Muscle of leg (tissue), 11 donors: ENCODE measurements around the gene SUMO2. TPM values are rescaled to one million over a fixed set of nuclear protein-coding genes. Genes with fewer than 3 reads are reported as not detected.
"Not testable (repeated sequence)": the region's sequence is repeated elsewhere in the genome, so short reads cannot be mapped to it uniquely, and the experiment has no call there.

Experiments
- DNase-seq: peaks from one replicate; pipeline ENCODE4 v3.0.0; 2013
- H3K27ac ChIP-seq: one replicate; pipeline ENCODE4 v1.5.1; 2013; ENCODE audit warnings: mild to moderate bottlenecking, low read length, control low read depth
- H3K27me3 ChIP-seq: one replicate; pipeline ENCODE4 v1.6.1; 2013; ENCODE audit warnings: low read length; ENCODE audit not compliant: control insufficient read depth, insufficient read depth
- H3K36me3 ChIP-seq: one replicate; pipeline ENCODE4 v1.6.1; 2013; ENCODE audit warnings: low read length; ENCODE audit not compliant: control insufficient read depth, insufficient read depth
- H3K4me1 ChIP-seq: one replicate; pipeline ENCODE4 v1.6.1; 2013; ENCODE audit warnings: low read length; ENCODE audit not compliant: control insufficient read depth, insufficient read depth
- H3K4me3 ChIP-seq: one replicate; pipeline ENCODE4 v1.5.1; 2013; ENCODE audit warnings: low read length, control low read depth
- H3K9me3 ChIP-seq: replicated peaks from 2 replicates; pipeline ENCODE4 v1.6.1; 2013; ENCODE audit warnings: low read depth, low read length; ENCODE audit not compliant: control insufficient read depth
- WGBS: methylation state at CpG from one replicate; pipeline ENCODE4 v1.1.5; 2013; ENCODE audit warnings: missing lambda C conversion rate; ENCODE audit not compliant: insufficient coverage; 5-methylcytosine and 5-hydroxymethylcytosine counted together
- polyA plus RNA-seq, 8 donors: library from polyadenylated mRNA; unstranded; fragments of 120-200 nt; gene quantifications; one replicate each; pipeline versions ENCODE4 v1.2.1 to v1.2.3, GENCODE V29; 2013; ENCODE audit warnings: inconsistent platforms in 1 of 8, low replicate concordance in 1 of 8; ENCODE audit not compliant: insufficient read length in 8 of 8, insufficient read depth in 1 of 8
- total RNA-seq: library from RNA; stranded (reverse); fragments of 120-200 nt; gene quantifications from one replicate; pipeline ENCODE4 v1.2.4, GENCODE V29; 2013

The SUMO2 gene
- total and polyA plus RNA-seq, 9 donors: 242 to 477 (median 378) TPM

- not testable (repeated sequence) for H3K4me1 ChIP-seq, H3K27ac ChIP-seq, H3K27me3 ChIP-seq, DNase-seq, H3K4me3 ChIP-seq, H3K9me3 ChIP-seq
- 97% methylated on average over 10 of the region's 15 CpGs for WGBS
- peaks cover 23% of the 10 kb centered on the region for H3K36me3 ChIP-seq
These were observed 18.2 kb downstream of the SUMO2 start for GRCh38 chr17:75164606-75165005.

- Histone ChIP-seq H3K27ac (no peak overlapping the region), H3K9me3 (no peaks in the 10 kb centered on the region), H3K4me1 (peaks cover 4% of the 10 kb centered on the region), H3K27me3 (no peaks in the 10 kb centered on the region), H3K36me3 (peaks cover 26% of the 10 kb centered on the region), H3K4me3 (no peak overlapping the region)
- 85% methylated on average over 5 of the region's 5 CpGs for WGBS
- no peak for DNase-seq
These were observed 19.7 kb downstream of the SUMO2 start for GRCh38 chr17:75163074-75163473.

GRCh38 chr17:75160211-75160610, 22.5 kb downstream of the SUMO2 start:
- Histone ChIP-seq H3K36me3 (peaks cover 11% of the 10 kb centered on the region), H3K27ac (peak overlapping the region; percentile 73), H3K27me3 (no peaks in the 10 kb centered on the region), H3K4me1 (peaks cover 11% of the 10 kb centered on the region), H3K9me3 (no peaks in the 10 kb centered on the region), H3K4me3 (no peak overlapping the region)
- WGBS: no CpG with 5 or more reads among the region's 5 CpGs
- peak; percentile 28 for DNase-seq

- peak overlapping the region; percentile 69 for H3K27ac ChIP-seq
- WGBS: 94% methylated on average over 3 of the region's 4 CpGs
- no peak overlapping the region for H3K4me3 ChIP-seq
- peaks cover 11% of the 10 kb centered on the region for H3K36me3 ChIP-seq
- no peaks in the 10 kb centered on the region for H3K27me3 ChIP-seq
- no peak for DNase-seq
- no peaks in the 10 kb centered on the region for H3K9me3 ChIP-seq
- peaks cover 16% of the 10 kb centered on the region for H3K4me1 ChIP-seq
These were observed 23.3 kb downstream of the SUMO2 start for GRCh38 chr17:75159196-75160031.

- H3K4me1 ChIP-seq: peaks cover 16% of the 10 kb centered on the region
- H3K36me3 ChIP-seq, H3K4me3 ChIP-seq, H3K27me3 ChIP-seq, H3K27ac ChIP-seq, DNase-seq, H3K9me3 ChIP-seq: not testable (repeated sequence)
- WGBS: 89% methylated on average over 5 of the region's 8 CpGs
These were observed 24.3 kb downstream of the SUMO2 start for GRCh38 chr17:75158480-75158879.

- Histone ChIP-seq H3K4me1 (peaks cover 30% of the 10 kb centered on the region), H3K4me3 (no peak overlapping the region)
These were observed 27.6 kb downstream of the SUMO2 start for GRCh38 chr17:75155191-75155601.

GRCh38 chr17:75154195-75155106, 28.3 kb downstream of the SUMO2 start, which contains the start of gene JPT1:
Gene JPT1 (minus strand): TSS chr17:75154512. CDS start chr17:75154397, 115 bp downstream.
- DNase-seq: peak; percentile 100
- Histone ChIP-seq H3K27ac (peak within 1 kb of the TSS; percentile 93), H3K36me3 (peaks cover 1% of the 10 kb centered on the region), H3K9me3 (no peaks in the 10 kb centered on the region), H3K4me1 (peaks cover 27% of the 10 kb centered on the region), H3K4me3 (peak within 1 kb of the TSS; percentile 94), H3K27me3 (no peaks in the 10 kb centered on the region)
- WGBS: under 1% methylated on average over 59 of the region's 67 CpGs

More at GRCh38 chr17:75155191-75155601, 27.6 kb downstream of the SUMO2 start:
- DNase-seq: peak; percentile 77
- peak overlapping the region; percentile 93 for H3K27ac ChIP-seq
- H3K36me3 ChIP-seq: peaks cover 4% of the 10 kb centered on the region
- no peaks in the 10 kb centered on the region for H3K27me3 ChIP-seq
- no peaks in the 10 kb centered on the region for H3K9me3 ChIP-seq
- no CpG with 5 or more reads among the region's 3 CpGs for WGBS

- H3K27ac ChIP-seq: peak overlapping the region; percentile 67
- H3K4me3 ChIP-seq: peak overlapping the region; percentile 94
- H3K4me1 ChIP-seq: peaks cover 26% of the 10 kb centered on the region
- H3K9me3 ChIP-seq: no peaks in the 10 kb centered on the region
- H3K36me3 ChIP-seq: no peaks in the 10 kb centered on the region
- under 1% methylated on average over 35 of the region's 35 CpGs for WGBS
- peak; percentile 34 for DNase-seq
- no peaks in the 10 kb centered on the region for H3K27me3 ChIP-seq
These were observed 29.0 kb downstream of the SUMO2 start for GRCh38 chr17:75153780-75154194.

- Histone ChIP-seq H3K27me3 (no peaks in the 10 kb centered on the region), H3K4me1 (peaks cover 26% of the 10 kb centered on the region), H3K4me3 (peak overlapping the region; percentile 94), H3K9me3 (no peaks in the 10 kb centered on the region), H3K36me3 (peaks cover 5% of the 10 kb centered on the region), H3K27ac (peak overlapping the region; percentile 67)
- peak; percentile 54 for DNase-seq
- under 1% methylated on average over 21 of the region's 28 CpGs for WGBS
These were observed 29.6 kb downstream of the SUMO2 start for GRCh38 chr17:75152922-75153779.
